Measurements from ENCODE around the gene CXCR4. TPM values are rescaled to one million over a fixed set of nuclear protein-coding genes. Genes with fewer than 3 reads are reported as not detected.

Gene CXCR4
- total and polyA plus RNA-seq, 9 of the 15 experiments (the other 6 are each of a cell fraction or from before 2014, with no cell fraction given) = 0.07 to 0.45 (median 0.17) TPM; not detected in 3

DNA sequence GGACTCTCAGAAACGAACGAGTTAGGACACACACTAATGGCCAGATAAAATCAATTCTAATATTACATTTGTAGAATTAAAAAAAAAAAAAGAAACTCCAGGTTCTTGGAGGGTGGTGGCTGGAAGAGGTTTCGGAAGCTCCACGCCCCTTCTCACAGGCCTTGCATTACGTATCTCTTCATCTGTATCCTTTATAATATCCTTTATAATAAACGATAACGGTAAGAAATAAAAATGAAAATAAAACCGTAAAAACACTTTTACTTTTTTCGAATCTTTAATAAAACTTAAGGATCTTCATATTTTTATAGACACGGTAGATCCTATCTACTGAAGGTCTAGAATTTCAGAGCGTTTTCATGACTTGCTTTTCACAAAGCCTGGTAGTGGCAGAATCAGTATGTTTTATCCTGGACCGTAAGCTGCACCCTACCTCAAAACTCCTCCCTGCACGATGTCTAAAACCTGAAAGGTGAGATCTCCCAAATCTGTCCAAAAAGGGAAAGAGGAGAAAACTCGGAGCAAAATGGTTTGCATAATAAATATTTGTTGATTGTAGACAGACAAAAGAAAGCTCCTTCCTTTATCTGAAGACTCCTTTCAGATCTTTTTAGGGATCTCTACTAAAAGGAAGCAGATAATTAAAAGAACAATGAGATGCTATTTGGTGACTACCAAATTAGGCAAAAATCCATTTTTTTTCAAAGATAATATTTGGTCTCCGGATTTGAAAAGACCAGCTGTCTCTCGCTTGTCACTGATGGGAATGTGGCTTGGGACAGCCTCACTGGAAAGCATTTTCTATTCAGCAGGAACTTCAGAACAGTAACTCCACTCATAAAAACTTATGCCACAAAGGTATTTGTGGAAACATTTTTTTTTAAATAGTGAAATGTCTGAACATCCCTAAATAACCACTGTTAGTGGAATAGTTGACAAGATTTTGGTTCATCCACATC, 2.0 kb upstream of the CXCR4 start:
- in situ Hi-C loops (cut with MboI) (no loop called here), intact Hi-C loops (cut with micrococcal nuclease) (no loop called here)
- POLR2A ChIA-PET = no interaction called here
- CTCF ChIA-PET (ENCODE audit: low intra/inter-chr PET ratio) = interaction anchor here (0.7 kb wide), 1 partner anchor 42 kb away, joined by 5 read pairs; no protein-coding TSS in a partner anchor
- Histone ChIP-seq H3K9ac (ENCODE audit: insufficient read depth in 1 of 2, low read depth in 2 of 2, low read length in 2 of 2) (no peak overlapping the region), H3K4me2 (ENCODE audit: insufficient read depth, low read length) (no peak overlapping the region), H3K36me3 (ENCODE audit: control insufficient read depth, insufficient read depth, low read length) (no peaks in the 10 kb centered on the region), H3K27me3 (ENCODE audit: control insufficient read depth in 2 of 2, insufficient read depth in 2 of 2, low read length in 2 of 2) (peaks cover 22 to 34% of the 10 kb centered on the region in 2 experiments), H3K79me2 (ENCODE audit: control insufficient read depth, insufficient read depth, low read length) (no peaks in the 10 kb centered on the region), H3K4me3 (no peak overlapping the region), H3K27ac (ENCODE audit: extremely low read depth, low read depth, low read length) (no peak overlapping the region), H2AFZ (ENCODE audit: low read depth, low read length) (no peak overlapping the region), H4K20me1 (replicated peaks; ENCODE audit: control insufficient read depth, insufficient read depth, low read length) (peaks cover 4% of the 10 kb centered on the region; the same call in 1 of the 2 replicates), H3K4me1 (replicated peaks in 1 of 2; ENCODE audit: control insufficient read depth in 2 of 2, insufficient read depth in 2 of 2, low read length in 2 of 2) (peaks cover 0 to 19% of the 10 kb centered on the region in 2 experiments; a peak in 3 of 5 replicates), H3K9me3 (replicated peaks; ENCODE audit: control insufficient read depth, insufficient read depth, low read depth, low read length) (no peaks in the 10 kb centered on the region), H3K9me1 (ENCODE audit: control insufficient read depth, insufficient read depth, low read length) (no peaks in the 10 kb centered on the region)
- no peak for FAIRE-seq
- WGBS (ENCODE audit: insufficient coverage, low coverage, missing lambda C conversion rate) = 20% methylated on average over 16 of the region's 16 CpGs
- no peak for DNase-seq (ENCODE audit: extremely low read depth in 1 of 4, low spot score in 3 of 4)
- BruUV-seq (replicated peaks) = no TSS peak
- no peak for ATAC-seq
- TF ChIP-seq ZFPM2 (CRISPR knock-in tag; IDR thresholded peaks at IDR 0.05) (no peak), CHCHD3 (CRISPR knock-in tag; IDR thresholded peaks at IDR 0.05) (no peak), HMG20A (CRISPR knock-in tag; conservative IDR thresholded peaks at IDR 0.05) (no peak), ZNF146 (CRISPR knock-in tag; IDR thresholded peaks at IDR 0.05; ENCODE audit: unreplicated experiment) (no peak)
- TF ChIP-seq, protein P1, sequence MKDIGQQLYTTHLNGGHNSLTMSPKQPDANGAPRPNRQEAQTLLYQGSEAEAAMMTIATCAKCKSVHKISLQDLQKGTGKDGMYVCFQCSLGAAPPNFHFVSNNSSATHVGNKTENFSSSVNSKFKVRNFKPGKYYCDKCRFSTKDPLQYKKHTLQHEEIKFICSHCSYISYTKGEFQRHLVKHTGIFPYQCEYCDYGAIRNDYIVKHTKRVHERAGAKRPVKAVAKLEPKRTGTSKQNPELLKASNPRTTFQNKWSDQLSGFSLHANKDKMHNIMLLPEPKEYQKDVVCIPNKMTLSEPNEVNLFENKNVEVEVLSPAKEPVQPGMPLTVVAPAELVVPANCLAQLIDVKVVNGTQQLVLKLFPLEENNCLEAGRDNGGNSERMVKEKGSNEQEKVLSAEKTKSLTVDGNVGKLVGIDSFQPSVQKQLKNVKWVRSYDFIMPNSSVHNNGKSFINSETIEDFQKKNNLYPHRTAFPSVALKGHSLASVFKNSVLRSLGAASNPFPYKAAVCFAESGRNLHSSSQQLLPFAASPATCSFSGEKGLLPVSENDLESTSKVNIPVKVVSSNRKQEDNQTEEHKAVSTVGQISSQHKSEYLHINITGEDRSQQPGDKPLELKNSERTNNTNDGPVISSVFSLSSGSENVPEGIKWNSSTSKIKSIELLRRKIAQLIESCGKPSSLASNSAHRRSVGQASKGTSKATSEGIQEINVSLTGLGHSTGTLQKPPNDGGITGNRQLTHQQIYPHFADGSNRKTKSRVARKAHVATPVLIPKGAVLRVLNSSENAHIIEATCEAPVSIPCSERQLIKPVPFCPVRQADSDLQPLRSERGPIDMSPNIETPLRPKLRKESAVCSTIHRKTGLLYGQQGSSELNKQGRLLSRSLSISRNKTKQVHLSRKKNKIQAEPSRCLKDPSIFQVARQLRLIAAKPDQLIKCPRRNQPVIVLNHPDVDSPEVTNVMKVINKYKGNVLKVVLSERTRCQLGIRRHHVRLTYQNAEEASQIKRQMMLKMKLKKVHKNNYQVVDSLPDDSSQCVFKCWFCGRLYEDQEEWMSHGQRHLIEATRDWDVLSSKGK (CRISPR knock-in tag; IDR thresholded peaks at IDR 0.05) = no peak
- TF ChIP-seq, protein P2, sequence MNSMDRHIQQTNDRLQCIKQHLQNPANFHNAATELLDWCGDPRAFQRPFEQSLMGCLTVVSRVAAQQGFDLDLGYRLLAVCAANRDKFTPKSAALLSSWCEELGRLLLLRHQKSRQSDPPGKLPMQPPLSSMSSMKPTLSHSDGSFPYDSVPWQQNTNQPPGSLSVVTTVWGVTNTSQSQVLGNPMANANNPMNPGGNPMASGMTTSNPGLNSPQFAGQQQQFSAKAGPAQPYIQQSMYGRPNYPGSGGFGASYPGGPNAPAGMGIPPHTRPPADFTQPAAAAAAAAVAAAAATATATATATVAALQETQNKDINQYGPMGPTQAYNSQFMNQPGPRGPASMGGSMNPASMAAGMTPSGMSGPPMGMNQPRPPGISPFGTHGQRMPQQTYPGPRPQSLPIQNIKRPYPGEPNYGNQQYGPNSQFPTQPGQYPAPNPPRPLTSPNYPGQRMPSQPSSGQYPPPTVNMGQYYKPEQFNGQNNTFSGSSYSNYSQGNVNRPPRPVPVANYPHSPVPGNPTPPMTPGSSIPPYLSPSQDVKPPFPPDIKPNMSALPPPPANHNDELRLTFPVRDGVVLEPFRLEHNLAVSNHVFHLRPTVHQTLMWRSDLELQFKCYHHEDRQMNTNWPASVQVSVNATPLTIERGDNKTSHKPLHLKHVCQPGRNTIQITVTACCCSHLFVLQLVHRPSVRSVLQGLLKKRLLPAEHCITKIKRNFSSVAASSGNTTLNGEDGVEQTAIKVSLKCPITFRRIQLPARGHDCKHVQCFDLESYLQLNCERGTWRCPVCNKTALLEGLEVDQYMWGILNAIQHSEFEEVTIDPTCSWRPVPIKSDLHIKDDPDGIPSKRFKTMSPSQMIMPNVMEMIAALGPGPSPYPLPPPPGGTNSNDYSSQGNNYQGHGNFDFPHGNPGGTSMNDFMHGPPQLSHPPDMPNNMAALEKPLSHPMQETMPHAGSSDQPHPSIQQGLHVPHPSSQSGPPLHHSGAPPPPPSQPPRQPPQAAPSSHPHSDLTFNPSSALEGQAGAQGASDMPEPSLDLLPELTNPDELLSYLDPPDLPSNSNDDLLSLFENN (IDR thresholded peaks at IDR 0.05; ENCODE audit: low read depth in 2 of 2, low read length in 2 of 2) = no peak

Measured in K562 (cell line).